Measurements from ENCODE around the gene XXYLT1. TPM values are rescaled to one million over a fixed set of nuclear protein-coding genes. Genes with fewer than 3 reads are reported as not detected.

XXYLT1 gene
- total and polyA plus RNA-seq, 9 of the 15 experiments (the other 6 are each of a cell fraction or from before 2014, with no cell fraction given) = 1.9 to 18.9 (median 15.0) TPM

GRCh38 chr3:195282961-195283360 lies 12.0 kb upstream of the XXYLT1 start:
- no TSS peak for BruUV-seq (replicated peaks)
- DNase-seq (ENCODE audit: extremely low read depth in 1 of 4, low spot score in 3 of 4) = no peak
- ChIA-PET CTCF (ENCODE audit: low intra/inter-chr PET ratio) (no interaction called here), POLR2A (no interaction called here)
- in situ Hi-C loops (cut with MboI) = no loop called here
- Histone ChIP-seq H2AFZ (ENCODE audit: low read depth, low read length) (no peak overlapping the region), H4K20me1 (replicated peaks; ENCODE audit: control insufficient read depth, insufficient read depth, low read length) (no peaks in the 10 kb centered on the region), H3K36me3 (ENCODE audit: control insufficient read depth, insufficient read depth, low read length) (peaks cover 39% of the 10 kb centered on the region; the same call in 2 of the 3 replicates), H3K9ac (ENCODE audit: insufficient read depth in 1 of 2, low read depth in 2 of 2, low read length in 2 of 2) (no peak overlapping the region), H3K27me3 (ENCODE audit: control insufficient read depth in 2 of 2, insufficient read depth in 2 of 2, low read length in 2 of 2) (no peaks in the 10 kb centered on the region), H3K4me2 (ENCODE audit: insufficient read depth, low read length) (no peak overlapping the region), H3K27ac (ENCODE audit: extremely low read depth, low read depth, low read length) (no peak overlapping the region), H3K9me3 (replicated peaks; ENCODE audit: control insufficient read depth, insufficient read depth, low read depth, low read length) (no peaks in the 10 kb centered on the region), H3K4me1 (replicated peaks in 1 of 2; ENCODE audit: control insufficient read depth in 2 of 2, insufficient read depth in 2 of 2, low read length in 2 of 2) (no peaks in the 10 kb centered on the region), H3K79me2 (ENCODE audit: control insufficient read depth, insufficient read depth, low read length) (no peaks in the 10 kb centered on the region), H3K9me1 (ENCODE audit: control insufficient read depth, insufficient read depth, low read length) (no peaks in the 10 kb centered on the region), H3K4me3 (no peak overlapping the region)
- intact Hi-C loops (cut with micrococcal nuclease) = no loop called here
- 77% methylated on average over 8 of the region's 8 CpGs for WGBS (ENCODE audit: insufficient coverage, low coverage, missing lambda C conversion rate)
- no peak for ATAC-seq
- no peak for FAIRE-seq
- no peak for TF ChIP-seq FUS (optimal IDR thresholded peaks at IDR 0.05; ENCODE audit: low read depth, low read length)
- no peak for TF ChIP-seq GATAD2B (IDR thresholded peaks at IDR 0.05; ENCODE audit: borderline replicate concordance)
- no peak for TF ChIP-seq TCFL5 (CRISPR knock-in tag; conservative IDR thresholded peaks at IDR 0.05)
- TF ChIP-seq ZNF354B (CRISPR knock-in tag; IDR thresholded peaks at IDR 0.05) = no peak
- no peak for TF ChIP-seq KDM2B (CRISPR knock-in tag; IDR thresholded peaks at IDR 0.05)
- TF ChIP-seq EP300 (IDR thresholded peaks at IDR 0.05; ENCODE audit: low read length) = no peak
- TF ChIP-seq CLOCK (CRISPR knock-in tag; IDR thresholded peaks at IDR 0.05; ENCODE audit: borderline replicate concordance) = no peak
- TF ChIP-seq RFX7 (CRISPR knock-in tag; IDR thresholded peaks at IDR 0.05) = no peak
- TF ChIP-seq ZC3H11A (IDR thresholded peaks at IDR 0.05; ENCODE audit: low read depth, low read length) = no peak
- TF ChIP-seq CHD7 (IDR thresholded peaks at IDR 0.05; ENCODE audit: low read depth, low read length) = no peak

All from K562 (cell line).